Myocyte (in vitro differentiated cells): Measurements from ENCODE around the gene PTPRO. TPM values are rescaled to one million over a fixed set of nuclear protein-coding genes. Genes with fewer than 3 reads are reported as not detected.

Source experiments
- DNase-seq: peaks from one replicate; pipeline ENCODE4 v3.0.0-alpha.2; 2012; ENCODE audit warnings: low read depth
- total RNA-seq: library from RNA; depleted of rRNA; stranded (reverse); fragments of >200 nt; gene quantifications from 2 replicates; pipeline ENCODE4 v1.2.3, GENCODE V29; 2014

PTPRO gene
- total RNA-seq, 1 donor from 2014 or later = 0.70 TPM

- DNase-seq = no peak
Measured at GRCh38 chr12:15443611-15444010, 121.3 kb downstream of the PTPRO start.

DNA sequence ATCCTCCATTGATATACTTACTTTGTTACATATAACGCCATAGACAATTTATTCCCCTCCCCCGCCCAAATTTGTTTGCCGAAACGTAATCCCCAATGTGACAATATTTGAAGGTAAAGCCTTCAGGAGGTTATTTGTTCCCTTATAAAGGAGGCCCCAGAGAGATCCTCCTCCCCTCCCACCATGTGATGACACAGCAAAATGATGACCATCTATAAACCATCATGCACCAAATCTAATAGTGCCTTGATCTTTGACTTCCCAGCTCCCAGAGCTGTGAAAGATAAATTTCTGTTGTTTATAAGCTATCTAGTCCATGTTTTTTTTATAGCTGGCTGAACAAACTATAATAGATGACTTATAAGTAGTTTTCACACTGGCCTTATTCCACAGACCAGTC lies 122.2 kb downstream of the PTPRO start:
- DNase-seq = no peak

DNA sequence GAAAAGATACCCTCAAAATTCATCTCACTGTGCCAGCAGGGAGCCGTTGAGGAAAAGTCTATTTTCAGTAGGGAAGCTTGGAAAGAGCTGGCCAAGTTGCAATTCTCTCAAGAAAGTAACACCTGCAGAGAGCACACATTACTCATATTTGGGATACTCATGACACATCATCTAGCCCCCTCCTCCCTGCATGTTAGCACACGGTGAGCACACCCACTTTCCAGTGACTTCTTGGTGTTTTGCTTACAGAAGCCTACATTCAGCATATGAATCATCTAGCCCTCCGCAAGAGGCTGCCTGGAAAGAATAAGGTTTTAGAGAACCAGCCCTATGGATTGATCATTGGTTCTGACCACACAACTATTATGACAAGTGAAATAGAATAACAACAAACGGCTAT lies 124.5 kb downstream of the PTPRO start:
- DNase-seq = no peak

DNA sequence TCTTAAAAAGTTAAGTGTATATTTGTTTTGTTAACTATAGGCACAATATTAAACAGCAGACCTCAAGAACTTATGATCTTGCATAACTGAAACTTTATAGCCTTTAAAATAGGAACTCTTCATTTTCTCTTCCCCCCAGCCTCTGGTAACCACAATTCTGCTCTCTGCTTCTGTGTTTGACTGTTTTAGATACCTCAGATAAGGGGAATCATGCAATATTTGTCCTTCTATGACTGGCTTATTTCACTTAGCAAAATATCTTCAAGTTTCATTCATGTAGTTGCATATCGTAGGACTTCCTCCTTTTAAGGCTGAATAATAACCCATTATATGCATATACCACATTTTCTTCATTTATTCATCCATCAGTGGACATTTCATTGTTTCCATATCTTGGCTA lies 131.3 kb downstream of the PTPRO start:
- DNase-seq = no peak

DNA sequence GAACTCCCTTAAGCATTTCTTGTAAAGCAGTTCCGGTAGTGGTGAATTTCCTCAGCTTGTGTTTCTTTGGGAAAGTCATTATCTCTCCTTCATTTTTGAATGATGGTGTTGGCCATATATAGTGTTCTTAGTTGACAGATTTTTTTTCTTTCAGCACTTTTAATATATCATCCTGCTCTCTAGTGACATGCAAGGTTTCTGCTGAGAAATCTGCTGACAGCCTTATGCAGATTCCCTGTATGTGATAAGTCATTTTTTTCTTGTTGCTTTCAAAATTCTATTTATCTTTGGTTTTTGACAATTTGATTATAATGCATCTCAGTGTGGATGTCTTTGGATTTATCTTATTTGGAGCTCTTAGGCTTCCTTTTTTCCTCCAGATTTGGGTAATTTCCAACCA lies 135.7 kb downstream of the PTPRO start:
- DNase-seq = no peak

- DNase-seq = no peak
Measured at GRCh38 chr12:15468911-15469310, 146.6 kb downstream of the PTPRO start.

GRCh38 chr12:15469356-15469755 lies 147.0 kb downstream of the PTPRO start:
- no peak for DNase-seq

GRCh38 chr12:15472036-15472435 lies 149.7 kb downstream of the PTPRO start:
- DNase-seq = no peak

DNA sequence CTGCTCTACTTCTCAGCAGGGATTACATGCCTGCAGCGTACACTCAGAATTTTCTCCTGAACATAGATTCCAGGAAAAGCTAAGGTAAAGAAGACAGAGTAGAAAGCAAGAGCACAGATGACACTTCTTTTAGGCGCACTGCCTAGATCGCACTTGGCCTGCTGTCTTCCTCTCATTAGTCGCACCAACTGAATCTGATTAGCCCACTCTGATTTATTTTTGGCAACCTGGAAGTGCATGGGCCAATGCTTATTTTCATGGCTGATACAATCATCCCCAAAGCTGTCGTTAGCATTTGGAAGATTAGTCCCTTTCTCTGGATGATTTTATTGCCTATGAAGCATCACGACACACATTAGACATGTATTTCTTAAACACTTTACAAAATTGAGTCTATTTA lies 152.5 kb downstream of the PTPRO start:
- no peak for DNase-seq

GRCh38 chr12:15477761-15478160 lies 155.5 kb downstream of the PTPRO start:
- DNase-seq = peak; percentile 26

GRCh38 chr12:15481846-15482245 lies 159.5 kb downstream of the PTPRO start:
- DNase-seq = no peak

DNA sequence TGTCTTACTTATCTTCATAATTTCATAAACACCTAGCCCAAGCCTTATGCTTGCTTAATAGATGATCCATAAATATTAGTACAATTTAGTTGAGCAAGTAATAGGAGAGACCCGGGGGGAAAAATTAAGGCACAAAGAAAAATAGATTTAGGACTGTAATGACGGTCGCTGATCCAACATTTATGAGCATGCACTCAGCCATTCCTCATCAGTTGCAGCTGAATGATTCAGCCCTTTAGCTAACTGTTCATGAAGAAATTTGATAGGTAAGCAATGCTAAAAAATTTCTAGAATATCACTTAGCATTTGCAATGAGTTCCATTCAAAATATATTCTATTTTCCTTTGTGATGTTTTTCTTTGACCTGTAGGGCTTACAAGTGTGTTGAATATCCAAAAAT lies 163.2 kb downstream of the PTPRO start:
- no peak for DNase-seq

DNA sequence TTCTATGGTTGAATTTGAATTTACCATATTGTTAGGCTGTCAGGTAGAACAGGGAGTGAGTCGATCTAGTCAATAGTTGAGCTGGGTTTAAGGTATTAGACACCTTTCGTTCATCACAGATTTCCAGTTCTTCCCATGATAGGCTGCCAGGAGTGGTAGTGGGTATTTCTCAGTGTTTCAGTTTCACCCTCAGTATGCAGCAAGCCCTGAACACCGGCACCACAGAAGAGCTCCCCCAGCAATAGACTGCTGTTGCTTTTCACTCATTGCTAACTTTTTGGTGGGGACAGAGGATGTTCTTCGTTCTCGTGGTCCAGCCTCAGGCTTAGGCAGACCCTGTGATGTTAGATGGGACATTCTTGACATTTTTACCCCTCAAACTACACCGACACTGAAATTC lies 164.6 kb downstream of the PTPRO start:
- DNase-seq = no peak

DNA sequence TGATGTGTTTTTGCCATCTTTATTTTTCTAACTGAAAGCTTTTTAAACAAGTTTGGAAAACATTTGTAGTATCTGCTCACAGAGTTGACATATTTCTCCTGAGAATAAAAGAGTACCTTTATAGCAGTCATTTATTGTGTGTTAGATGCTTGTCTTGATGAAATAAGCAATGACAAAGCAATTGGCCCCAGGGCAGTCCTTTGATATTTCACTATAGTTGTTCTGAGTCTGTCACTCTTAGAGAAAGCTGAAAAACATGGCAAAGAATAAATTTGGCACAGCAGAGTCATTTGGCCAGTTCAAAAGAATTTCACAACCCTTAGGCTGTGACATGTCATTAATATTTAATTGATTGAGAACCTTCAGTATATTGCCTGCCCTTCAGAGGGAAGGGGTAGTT lies 166.2 kb downstream of the PTPRO start:
- no peak for DNase-seq

DNA sequence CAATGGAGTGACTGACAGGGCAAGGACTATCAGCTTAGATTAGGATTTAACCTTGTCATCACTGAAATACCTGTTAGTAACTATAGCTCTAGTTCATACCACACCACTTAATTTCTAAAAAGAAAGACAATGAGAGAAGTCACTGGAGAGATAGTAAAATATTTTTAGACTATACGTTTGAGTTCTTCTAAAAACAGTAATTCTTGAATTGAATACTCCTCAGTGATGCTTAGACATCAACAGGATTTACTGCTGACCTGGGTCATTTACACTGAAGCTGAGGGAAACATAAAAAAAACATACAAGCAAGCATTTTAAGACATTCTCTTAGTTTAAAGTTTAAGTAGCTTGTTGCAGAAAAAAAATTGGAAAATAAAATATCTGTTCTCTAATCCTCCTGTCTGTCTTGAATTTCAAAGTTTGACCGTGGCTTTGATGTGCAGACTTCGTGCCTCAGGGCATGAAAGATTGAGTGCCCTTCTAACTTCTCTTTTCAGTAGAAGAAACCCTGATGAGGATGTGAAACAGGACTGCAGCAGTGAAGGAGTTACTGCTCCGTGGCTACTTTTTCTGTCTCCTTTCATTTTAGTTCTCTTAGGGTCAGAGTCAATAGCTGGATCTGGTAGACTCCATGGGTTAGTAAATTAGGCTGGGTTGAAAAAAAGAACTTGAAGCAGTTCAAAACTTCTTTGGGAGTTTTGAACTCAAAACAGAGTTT lies 172.2 kb downstream of the PTPRO start:
- DNase-seq = no peak

DNA sequence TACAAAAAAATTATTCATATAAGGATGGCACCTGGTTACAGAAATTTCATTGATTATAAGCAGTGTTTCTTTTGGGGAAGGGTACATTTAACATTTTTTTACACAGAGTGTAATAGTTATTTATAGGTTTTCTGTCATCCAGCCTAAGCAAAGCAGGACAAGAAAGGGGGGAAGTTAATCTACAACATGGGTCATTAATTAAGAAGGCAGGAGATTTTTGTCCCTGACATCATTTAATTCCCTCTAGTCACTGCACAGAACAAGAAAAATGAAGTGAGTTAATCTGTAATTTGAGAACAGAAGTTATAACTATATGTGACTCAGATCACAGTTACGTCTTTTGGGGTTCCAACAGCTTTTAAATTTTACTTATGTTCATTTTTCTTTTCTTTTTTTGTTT lies 173.4 kb downstream of the PTPRO start:
- DNase-seq = no peak

GRCh38 chr12:15496738-15497137 lies 174.4 kb downstream of the PTPRO start:
- no peak for DNase-seq

DNA sequence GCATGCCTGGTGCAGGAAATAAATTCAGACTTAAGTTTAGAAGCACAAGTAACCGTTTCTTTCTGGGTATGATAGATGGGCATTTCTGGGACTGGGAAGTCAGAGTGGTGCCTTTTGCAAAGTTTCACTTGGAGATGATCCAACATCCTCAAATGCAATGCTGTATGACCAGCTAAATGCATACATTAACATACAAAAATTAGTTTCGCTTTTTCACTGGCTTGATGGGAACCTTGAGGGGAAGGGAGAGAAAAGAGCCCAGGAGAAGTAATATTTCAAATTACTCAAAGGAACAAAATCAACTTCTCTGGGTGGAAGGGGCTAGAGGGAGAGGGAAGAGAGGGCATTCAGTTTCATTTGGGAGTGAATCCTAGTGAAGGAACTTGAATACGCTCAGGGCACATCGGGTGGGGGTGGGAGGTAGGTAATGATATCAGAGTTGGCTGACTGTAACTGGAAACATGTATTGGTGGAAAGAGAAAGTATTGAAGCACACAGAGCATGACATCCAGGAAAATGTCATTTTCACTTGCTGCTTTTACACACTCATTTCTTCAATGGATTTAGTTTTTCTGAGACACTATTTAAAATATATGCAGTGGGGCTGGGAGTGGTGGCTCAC lies 175.5 kb downstream of the PTPRO start:
- DNase-seq = no peak

DNA sequence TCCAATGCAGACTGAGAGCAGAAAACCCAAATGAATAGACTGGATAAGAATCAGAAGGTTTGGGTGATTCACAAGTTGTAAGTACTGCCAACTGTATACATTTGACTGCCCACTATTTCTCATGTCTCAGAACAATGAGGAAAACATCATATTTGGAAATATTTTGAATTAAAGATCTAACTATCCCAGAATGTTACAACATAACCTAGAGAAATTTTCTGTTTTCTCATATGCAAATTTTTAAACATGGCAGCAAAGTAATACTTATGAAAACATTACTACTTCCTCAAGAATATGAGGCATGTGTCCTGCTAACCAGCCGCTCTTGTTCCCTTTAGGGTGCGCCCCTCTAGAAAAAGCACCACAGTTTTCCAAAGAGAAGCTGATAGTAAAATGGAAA lies 179.9 kb downstream of the PTPRO start:
- DNase-seq = no peak

DNA sequence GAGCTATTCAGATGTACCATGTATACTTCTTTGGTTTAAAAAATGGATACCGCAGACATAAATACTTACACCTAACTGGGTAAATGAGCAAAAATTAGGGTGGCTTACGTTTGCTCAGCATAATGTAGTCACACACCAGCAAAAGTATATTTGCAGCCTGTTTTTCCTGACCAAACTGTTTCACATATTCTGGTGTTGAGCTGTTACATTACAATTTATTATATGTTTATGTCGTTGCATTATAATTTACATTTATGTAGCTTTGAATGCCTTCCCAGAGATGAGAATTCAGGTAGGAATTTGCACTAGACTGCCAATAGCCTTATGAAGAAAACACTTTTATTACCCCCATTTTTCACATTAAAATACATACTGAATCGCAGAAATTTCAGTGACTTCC lies 183.3 kb downstream of the PTPRO start:
- no peak for DNase-seq

DNA sequence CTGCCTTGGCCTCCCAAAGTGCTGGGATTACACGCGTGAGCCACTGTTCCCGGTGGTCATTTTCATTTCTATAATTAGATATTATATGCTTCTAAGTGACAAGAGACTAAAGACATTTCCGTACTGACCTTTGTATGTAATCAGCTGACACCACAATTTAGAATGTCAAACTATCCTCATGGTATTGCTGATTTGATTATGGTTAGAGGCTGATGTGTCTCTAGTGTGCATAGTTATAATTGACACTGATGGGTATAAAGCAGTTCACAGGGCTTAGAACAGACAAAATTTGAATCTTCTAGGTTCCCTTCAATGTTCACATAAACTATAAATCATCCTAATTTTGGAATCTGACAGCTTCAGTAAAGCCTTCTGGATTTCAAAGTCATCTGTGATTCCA lies 192.7 kb downstream of the PTPRO start:
- no peak for DNase-seq

DNA sequence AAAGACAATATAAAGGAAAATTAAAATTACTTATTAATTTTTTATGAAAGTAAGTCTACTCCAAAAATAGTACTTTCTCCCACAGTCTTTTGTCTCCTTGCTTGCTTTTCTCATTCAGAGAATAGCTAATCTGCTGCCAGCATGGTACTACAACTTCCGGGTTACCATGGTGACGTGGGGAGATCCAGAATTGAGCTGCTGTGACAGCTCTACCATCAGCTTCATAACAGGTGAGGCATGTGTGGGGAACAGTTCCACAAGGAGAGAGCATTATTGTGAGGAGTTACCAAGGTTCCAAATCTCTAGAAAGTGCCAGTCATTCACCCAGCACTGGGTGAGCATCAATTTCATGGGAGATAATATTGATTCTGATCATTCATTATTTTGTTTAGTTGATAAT lies 197.8 kb downstream of the PTPRO start:
- no peak for DNase-seq

DNA sequence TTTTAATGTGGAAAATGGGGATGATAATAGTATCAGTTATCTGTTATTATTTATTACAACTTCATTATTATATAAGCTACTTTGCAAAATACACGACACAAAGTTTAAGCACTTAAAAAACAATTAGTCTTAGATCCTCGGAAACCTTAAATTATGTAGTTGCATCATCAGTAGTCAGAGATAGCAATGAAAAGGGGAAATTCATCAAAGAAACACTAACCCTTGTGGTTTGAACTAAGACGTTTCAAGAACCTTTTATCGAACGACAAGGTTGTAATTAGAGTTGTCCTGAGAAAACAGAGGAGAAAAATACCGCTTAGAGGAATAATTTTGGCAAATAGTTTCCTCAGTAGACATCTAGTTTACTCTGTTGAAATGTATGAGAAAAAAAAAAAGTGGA lies 198.5 kb downstream of the PTPRO start:
- no peak for DNase-seq
